ENCODE data around the gene GAS7.
A peak's percentile ranks its signal among the peaks of the same experiment; 100 is the strongest.

GAS7 gene

GRCh38 chr17:9893411-9894012, 304.9 kb downstream of the GAS7 start:
- no peak for TF ChIP-seq HDGF (IDR thresholded peaks at IDR 0.05; ENCODE audit: borderline replicate concordance)
- TF ChIP-seq TARDBP (IDR thresholded peaks at IDR 0.05), result no peak
- no peak for TF ChIP-seq NFRKB (IDR thresholded peaks at IDR 0.05)
- no peak for TF ChIP-seq ELF4 (IDR thresholded peaks at IDR 0.05)
- no peak for TF ChIP-seq LEF1 (IDR thresholded peaks at IDR 0.05; ENCODE audit: borderline replicate concordance)
- TF ChIP-seq PKNOX1 (IDR thresholded peaks at IDR 0.05), result no peak
- TF ChIP-seq FOXK2 (IDR thresholded peaks at IDR 0.05), result no peak
- no peak for TF ChIP-seq L3MBTL2 (conservative IDR thresholded peaks at IDR 0.05)
- TF ChIP-seq ZNF384 (IDR thresholded peaks at IDR 0.05), result no peak
- TF ChIP-seq SP1 (IDR thresholded peaks at IDR 0.05), result no peak
- TF ChIP-seq ARNT (IDR thresholded peaks at IDR 0.05), result no peak
- no peak for TF ChIP-seq SUZ12 (IDR thresholded peaks at IDR 0.05)
- TF ChIP-seq FOXA1 (IDR thresholded peaks at IDR 0.05), result no peak
- TF ChIP-seq CTBP1 (IDR thresholded peaks at IDR 0.05; ENCODE audit: borderline replicate concordance), result no peak
- no peak for DNase-seq (ENCODE audit: extremely low spot score)
- ChIA-PET POLR2A (no interaction called here), CTCF (no interaction called here)

- ChIA-PET CTCF (interaction anchor here (0.6 to 1.5 kb wide), 6 partner anchors 11 to 162 kb away, joined by 3 to 10 read pairs (median 3); no protein-coding TSS in a partner anchor), POLR2A (no interaction called here)
- no peak for TF ChIP-seq NFRKB (IDR thresholded peaks at IDR 0.05)
- no peak for TF ChIP-seq CTBP1 (IDR thresholded peaks at IDR 0.05; ENCODE audit: borderline replicate concordance)
- TF ChIP-seq ZNF384 (IDR thresholded peaks at IDR 0.05), result no peak
- TF ChIP-seq FOXM1 (IDR thresholded peaks at IDR 0.05; ENCODE audit: borderline replicate concordance), result no peak
- no peak for TF ChIP-seq ARNT (IDR thresholded peaks at IDR 0.05)
- no peak for TF ChIP-seq L3MBTL2 (conservative IDR thresholded peaks at IDR 0.05)
- peak; percentile 69 for DNase-seq (ENCODE audit: extremely low spot score)
Observed at GRCh38 chr17:9890124-9890523, 308.3 kb downstream of the GAS7 start.

GRCh38 chr17:9887508-9887907, 310.9 kb downstream of the GAS7 start:
- no peak for DNase-seq (ENCODE audit: extremely low spot score)
- ChIA-PET CTCF (no interaction called here), POLR2A (no interaction called here)
- TF ChIP-seq TARDBP (IDR thresholded peaks at IDR 0.05) (no peak), BHLHE40 (IDR thresholded peaks at IDR 0.05; ENCODE audit: borderline replicate concordance) (no peak), FOXM1 (IDR thresholded peaks at IDR 0.05; ENCODE audit: borderline replicate concordance) (no peak), FOXK2 (IDR thresholded peaks at IDR 0.05) (no peak), LEF1 (IDR thresholded peaks at IDR 0.05; ENCODE audit: borderline replicate concordance) (no peak), ZNF384 (IDR thresholded peaks at IDR 0.05) (no peak), HDGF (IDR thresholded peaks at IDR 0.05; ENCODE audit: borderline replicate concordance) (no peak), CTBP1 (IDR thresholded peaks at IDR 0.05; ENCODE audit: borderline replicate concordance) (no peak)

GRCh38 chr17:9886141-9886930, 312.1 kb downstream of the GAS7 start:
- ChIA-PET POLR2A (no interaction called here), CTCF (no interaction called here)
- DNase-seq (ENCODE audit: extremely low spot score), result no peak
- TF ChIP-seq BHLHE40 (IDR thresholded peaks at IDR 0.05; ENCODE audit: borderline replicate concordance), result no peak
- TF ChIP-seq FOXM1 (IDR thresholded peaks at IDR 0.05; ENCODE audit: borderline replicate concordance), result no peak
- TF ChIP-seq FOXK2 (IDR thresholded peaks at IDR 0.05), result no peak
- TF ChIP-seq SP1 (IDR thresholded peaks at IDR 0.05), result no peak
- TF ChIP-seq ELF4 (IDR thresholded peaks at IDR 0.05), result no peak

GRCh38 chr17:9883451-9883850, 315.0 kb downstream of the GAS7 start:
- TF ChIP-seq FOXK2 (IDR thresholded peaks at IDR 0.05) (no peak), SUZ12 (IDR thresholded peaks at IDR 0.05) (no peak), ELF4 (IDR thresholded peaks at IDR 0.05) (no peak), NFRKB (IDR thresholded peaks at IDR 0.05) (no peak), FOXM1 (IDR thresholded peaks at IDR 0.05; ENCODE audit: borderline replicate concordance) (no peak), HDGF (IDR thresholded peaks at IDR 0.05; ENCODE audit: borderline replicate concordance) (no peak), PKNOX1 (IDR thresholded peaks at IDR 0.05) (no peak), ARNT (IDR thresholded peaks at IDR 0.05) (no peak), L3MBTL2 (conservative IDR thresholded peaks at IDR 0.05) (no peak), LEF1 (IDR thresholded peaks at IDR 0.05; ENCODE audit: borderline replicate concordance) (no peak), TARDBP (IDR thresholded peaks at IDR 0.05) (no peak), BHLHE40 (IDR thresholded peaks at IDR 0.05; ENCODE audit: borderline replicate concordance) (no peak)
- CTCF ChIA-PET, result no interaction called here
- POLR2A ChIA-PET, result no interaction called here
- DNase-seq (ENCODE audit: extremely low spot score), result no peak

- no peak for DNase-seq (ENCODE audit: extremely low spot score)
- POLR2A ChIA-PET, result no interaction called here
- no peak for TF ChIP-seq LEF1 (IDR thresholded peaks at IDR 0.05; ENCODE audit: borderline replicate concordance)
- TF ChIP-seq TARDBP (IDR thresholded peaks at IDR 0.05), result no peak
- TF ChIP-seq FOXK2 (IDR thresholded peaks at IDR 0.05), result no peak
- no peak for TF ChIP-seq FOXM1 (IDR thresholded peaks at IDR 0.05; ENCODE audit: borderline replicate concordance)
- TF ChIP-seq NFRKB (IDR thresholded peaks at IDR 0.05), result no peak
- TF ChIP-seq BHLHE40 (IDR thresholded peaks at IDR 0.05; ENCODE audit: borderline replicate concordance), result no peak
- no peak for TF ChIP-seq ZNF384 (IDR thresholded peaks at IDR 0.05)
- TF ChIP-seq ELF4 (IDR thresholded peaks at IDR 0.05), result no peak
- TF ChIP-seq FOXA1 (IDR thresholded peaks at IDR 0.05), result no peak
- TF ChIP-seq PKNOX1 (IDR thresholded peaks at IDR 0.05), result no peak
- no peak for TF ChIP-seq CTBP1 (IDR thresholded peaks at IDR 0.05; ENCODE audit: borderline replicate concordance)
- no peak for TF ChIP-seq HDGF (IDR thresholded peaks at IDR 0.05; ENCODE audit: borderline replicate concordance)
- CTCF ChIA-PET, result interaction anchor here (0.6 kb wide), 1 partner anchor 81 kb away, joined by 3 read pairs; no protein-coding TSS in a partner anchor
Observed at GRCh38 chr17:9880582-9880999, 317.8 kb downstream of the GAS7 start.
